Left ventricle myocardium inferior (tissue), 1 donor: ENCODE data around the gene ANKRD22. TPM values are rescaled to one million over a fixed set of nuclear protein-coding genes. Genes with fewer than 3 reads are reported as not detected.
A peak's percentile ranks its signal among the peaks of the same experiment; 100 is the strongest.

Experiments
- DNase-seq: peaks from one replicate; pipeline ENCODE4 v3.0.0-alpha.2; 2020
- H3K27ac ChIP-seq: fragments of 200-600 bp; replicated peaks from 2 replicates; pipeline ENCODE4 v1.8.0; 2021
- H3K27me3 ChIP-seq: fragments of 200-600 bp; 2 replicates; pipeline ENCODE4 v1.8.0; 2021; ENCODE audit warnings: low read depth
- H3K36me3 ChIP-seq: fragments of 200-600 bp; 2 replicates; pipeline ENCODE4 v1.8.0; 2021
- H3K4me1 ChIP-seq: fragments of 200-600 bp; 2 replicates; pipeline ENCODE4 v1.8.0; 2021
- H3K4me3 ChIP-seq: fragments of 200-600 bp; 2 replicates; pipeline ENCODE4 v1.8.0; 2021; ENCODE audit warnings: mild to moderate bottlenecking, moderate library complexity
- H3K9me3 ChIP-seq: fragments of 200-600 bp; replicated peaks from 2 replicates; pipeline ENCODE4 v1.8.0; 2021
- CTCF ChIP-seq: fragments of 200-600 bp; IDR thresholded peaks from 2 replicates; pipeline ENCODE4 v1.8.0; 2021; ENCODE audit warnings: antibody characterized with exemption, mild to moderate bottlenecking, borderline replicate concordance
- intact Hi-C: fragments of 100-400 bp; cut with micrococcal nuclease; formaldehyde crosslinking; loops from one replicate; pipeline ENCODE4 v1.11.0; 2022
- total RNA-seq: library from RNA; stranded (reverse); fragmentation: NEBNext Ultra II Directional; extraction: Animal tissue kit (Norgen Biotek cat#: 25700); gene quantifications from one replicate; pipeline ENCODE4 v1.2.1, GENCODE V29; 2021
- donor health status: DM: no; HTN: yes; CAD: no; lungs with severe emphysema.

ANKRD22 gene
- total RNA-seq, 1 donor from 2014 or later: not detected

- intact Hi-C loops: no loop called here
- DNase-seq: peak; percentile 87
- H3K27me3 ChIP-seq: peaks cover 15% of the 10 kb centered on the region
- peaks cover 34% of the 10 kb centered on the region for H3K4me1 ChIP-seq
- no peaks in the 10 kb centered on the region for H3K36me3 ChIP-seq
- H3K4me3 ChIP-seq: peak overlapping the region; percentile 82
- no peaks in the 10 kb centered on the region for H3K9me3 ChIP-seq
- peak; percentile 47 for TF ChIP-seq CTCF
- peak overlapping the region; percentile 94 for H3K27ac ChIP-seq
Observed at GRCh38 chr10:88880282-88881076, 28.8 kb upstream of the ANKRD22 start.

GRCh38 chr10:88879534-88880281, 28.1 kb upstream of the ANKRD22 start, which contains the start of gene STAMBPL1:
Gene STAMBPL1, plus strand, starts transcription at chr10:88880245. Its CDS starts 21,464 bp downstream, at chr10:88901709.
- intact Hi-C loops: no loop called here
- H3K4me1 ChIP-seq: peaks cover 35% of the 10 kb centered on the region
- no peak for TF ChIP-seq CTCF

GRCh38 chr10:88877298-88877697, 25.7 kb upstream of the ANKRD22 start:
- Histone ChIP-seq H3K4me3 (no peak overlapping the region), H3K9me3 (no peaks in the 10 kb centered on the region), H3K36me3 (no peaks in the 10 kb centered on the region), H3K27me3 (peaks cover 24% of the 10 kb centered on the region), H3K4me1 (peaks cover 39% of the 10 kb centered on the region), H3K27ac (no peak overlapping the region)
- intact Hi-C loops: no loop called here
- no peak for DNase-seq
- TF ChIP-seq CTCF: no peak

More at GRCh38 chr10:88879534-88880281, 28.1 kb upstream of the ANKRD22 start, which contains the start of gene STAMBPL1:
- Histone ChIP-seq H3K27ac (peak within 1 kb of the TSS; percentile 94), H3K36me3 (no peaks in the 10 kb centered on the region), H3K4me3 (peak within 1 kb of the TSS; percentile 82), H3K27me3 (peaks cover 23% of the 10 kb centered on the region), H3K9me3 (no peaks in the 10 kb centered on the region)
- DNase-seq: no peak

- H3K9me3 ChIP-seq: peaks cover 3% of the 10 kb centered on the region
- intact Hi-C loops: no loop called here
- H3K4me1 ChIP-seq: peaks cover 17% of the 10 kb centered on the region
- no peak for TF ChIP-seq CTCF
- no peak for DNase-seq
- H3K4me3 ChIP-seq: no peak overlapping the region
- H3K36me3 ChIP-seq: no peaks in the 10 kb centered on the region
- H3K27ac ChIP-seq: no peak overlapping the region
- H3K27me3 ChIP-seq: peaks cover 24% of the 10 kb centered on the region
Observed at GRCh38 chr10:88875081-88875480, 23.4 kb upstream of the ANKRD22 start.

GRCh38 chr10:88874281-88874680, 22.6 kb upstream of the ANKRD22 start:
- H3K9me3 ChIP-seq: peaks cover 3% of the 10 kb centered on the region
- peaks cover 9% of the 10 kb centered on the region for H3K4me1 ChIP-seq
- TF ChIP-seq CTCF: no peak
- intact Hi-C loops: no loop called here
- no peak overlapping the region for H3K27ac ChIP-seq
- no peaks in the 10 kb centered on the region for H3K36me3 ChIP-seq
- H3K27me3 ChIP-seq: peaks cover 24% of the 10 kb centered on the region
- H3K4me3 ChIP-seq: no peak overlapping the region
- DNase-seq: no peak
